GM04503 (cell line): ENCODE data around the gene AQP12B.

Experiments
- DNase-seq: peaks from one replicate; pipeline ENCODE4 v3.0.0-alpha.2; 2012; ENCODE audit warnings: low read depth

The AQP12B gene

DNA sequence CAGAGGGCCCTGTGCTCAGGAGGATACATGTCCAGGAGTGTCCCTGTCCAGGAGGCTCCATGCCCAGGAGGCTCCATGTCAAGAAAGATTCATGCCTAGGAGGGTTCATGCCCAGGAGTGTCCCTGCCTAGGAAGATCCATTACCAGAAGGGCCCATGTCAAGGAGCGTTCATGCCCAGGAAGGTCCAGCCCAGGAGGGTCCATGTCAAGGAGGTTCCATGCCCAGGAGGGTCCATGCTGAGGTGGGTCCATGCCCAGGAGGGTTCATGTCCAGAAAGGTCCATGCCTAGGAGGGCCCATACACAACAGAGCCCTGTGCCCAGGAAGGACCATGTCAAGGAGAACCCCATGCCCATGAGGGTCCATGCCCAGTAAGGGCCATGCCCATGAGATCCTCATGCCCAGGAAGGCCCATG, 50.4 kb downstream of the AQP12B start:
- DNase-seq, result no peak

DNA sequence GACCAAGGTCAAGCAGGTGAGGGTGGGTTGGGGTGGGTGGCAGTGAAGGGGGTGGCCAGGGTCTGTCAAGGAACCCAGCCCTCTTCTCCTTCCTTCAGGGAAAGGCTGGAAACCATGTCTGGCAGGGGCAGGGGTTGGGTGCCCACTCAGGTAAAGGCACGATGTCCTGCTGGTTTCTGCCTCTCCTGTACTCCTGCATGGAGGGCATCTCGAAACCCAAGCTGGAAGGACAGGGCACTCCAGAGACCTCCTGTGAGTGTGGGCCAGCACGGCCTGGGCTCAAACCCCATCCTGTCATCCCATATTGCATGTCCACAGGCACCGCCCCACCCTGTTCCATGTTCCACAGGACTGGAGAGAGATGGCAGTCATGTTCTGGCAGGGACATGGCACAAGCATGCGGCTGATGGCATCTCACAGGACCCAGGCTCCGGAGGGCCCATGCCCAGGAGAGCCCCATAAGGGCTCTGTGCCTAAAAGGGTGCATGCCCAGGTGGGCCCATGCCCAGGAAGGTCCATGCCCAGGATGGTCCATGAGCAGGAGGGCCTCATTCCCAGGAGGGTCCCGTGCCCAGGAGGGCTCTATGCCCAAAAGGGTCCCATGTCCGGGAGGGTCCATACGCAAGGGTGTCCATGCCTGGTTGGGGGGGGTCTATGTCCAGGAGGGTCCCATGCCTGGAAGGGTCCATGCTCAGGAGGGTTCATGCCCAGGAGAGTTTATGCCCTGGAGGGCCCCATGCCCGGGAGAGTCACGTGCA, 51.0 kb downstream of the AQP12B start:
- no peak for DNase-seq

DNA sequence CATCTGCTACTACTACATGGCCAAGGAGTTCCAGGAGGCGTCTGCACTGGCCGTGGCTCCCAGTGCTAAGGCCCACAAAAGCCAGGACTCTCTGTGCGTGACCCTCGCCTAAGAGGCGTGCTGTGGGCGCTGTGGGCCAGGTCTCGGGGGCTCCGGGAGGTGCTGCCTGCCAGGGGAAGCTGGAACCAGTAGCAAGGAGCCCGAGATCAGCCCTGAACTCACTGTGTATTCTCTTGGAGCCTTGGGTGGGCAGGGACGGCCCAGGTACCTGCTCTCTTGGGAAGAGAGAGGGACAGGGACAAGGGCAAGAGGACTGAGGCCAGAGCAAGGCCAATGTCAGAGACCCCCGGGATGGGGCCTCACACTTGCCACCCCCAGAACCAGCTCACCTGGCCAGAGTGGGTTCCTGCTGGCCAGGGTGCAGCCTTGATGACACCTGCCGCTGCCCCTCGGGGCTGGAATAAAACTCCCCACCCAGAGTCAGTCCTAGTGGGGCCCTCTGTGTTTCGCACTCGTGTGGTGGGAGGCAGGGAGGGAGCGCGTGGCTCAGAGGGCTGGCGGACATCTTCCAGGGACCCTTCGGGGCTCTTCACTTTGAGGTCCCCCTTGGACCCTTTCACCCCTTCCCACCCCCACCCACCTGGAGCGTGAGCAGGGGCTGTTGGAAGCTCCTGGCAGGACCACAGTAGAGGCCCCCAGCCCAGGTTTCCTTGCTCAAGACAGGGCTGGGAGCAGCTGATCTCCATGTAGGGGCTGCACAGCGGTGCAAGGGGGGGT, 51.7 kb downstream of the AQP12B start:
- no peak for DNase-seq

DNA sequence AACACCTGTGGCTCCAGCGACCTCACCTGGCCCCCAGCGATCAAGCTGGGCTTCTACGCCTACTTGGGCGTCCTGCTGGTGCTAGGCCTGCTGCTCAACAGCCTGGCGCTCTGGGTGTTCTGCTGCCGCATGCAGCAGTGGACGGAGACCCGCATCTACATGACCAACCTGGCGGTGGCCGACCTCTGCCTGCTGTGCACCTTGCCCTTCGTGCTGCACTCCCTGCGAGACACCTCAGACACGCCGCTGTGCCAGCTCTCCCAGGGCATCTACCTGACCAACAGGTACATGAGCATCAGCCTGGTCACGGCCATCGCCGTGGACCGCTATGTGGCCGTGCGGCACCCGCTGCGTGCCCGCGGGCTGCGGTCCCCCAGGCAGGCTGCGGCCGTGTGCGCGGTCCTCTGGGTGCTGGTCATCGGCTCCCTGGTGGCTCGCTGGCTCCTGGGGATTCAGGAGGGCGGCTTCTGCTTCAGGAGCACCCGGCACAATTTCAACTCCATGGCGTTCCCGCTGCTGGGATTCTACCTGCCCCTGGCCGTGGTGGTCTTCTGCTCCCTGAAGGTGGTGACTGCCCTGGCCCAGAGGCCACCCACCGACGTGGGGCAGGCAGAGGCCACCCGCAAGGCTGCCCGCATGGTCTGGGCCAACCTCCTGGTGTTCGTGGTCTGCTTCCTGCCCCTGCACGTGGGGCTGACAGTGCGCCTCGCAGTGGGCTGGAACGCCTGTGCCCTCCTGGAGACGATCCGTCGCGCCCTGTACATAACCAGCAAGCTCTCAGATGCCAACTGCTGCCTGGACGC, 52.5 kb downstream of the AQP12B start:
- DNase-seq, result no peak

DNA sequence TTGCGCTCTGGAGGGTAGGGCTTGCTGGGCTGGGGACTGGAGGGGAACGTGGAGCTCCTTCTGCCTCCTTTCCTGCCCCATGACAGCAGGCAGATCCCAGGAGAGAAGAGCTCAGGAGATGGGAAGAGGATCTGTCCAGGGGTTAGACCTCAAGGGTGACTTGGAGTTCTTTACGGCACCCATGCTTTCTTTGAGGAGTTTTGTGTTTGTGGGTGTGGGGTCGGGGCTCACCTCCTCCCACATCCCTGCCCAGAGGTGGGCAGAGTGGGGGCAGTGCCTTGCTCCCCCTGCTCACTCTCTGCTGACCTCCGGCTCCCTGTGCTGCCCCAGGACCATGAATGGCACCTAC, 53.1 kb downstream of the AQP12B start:
- no peak for DNase-seq

DNA sequence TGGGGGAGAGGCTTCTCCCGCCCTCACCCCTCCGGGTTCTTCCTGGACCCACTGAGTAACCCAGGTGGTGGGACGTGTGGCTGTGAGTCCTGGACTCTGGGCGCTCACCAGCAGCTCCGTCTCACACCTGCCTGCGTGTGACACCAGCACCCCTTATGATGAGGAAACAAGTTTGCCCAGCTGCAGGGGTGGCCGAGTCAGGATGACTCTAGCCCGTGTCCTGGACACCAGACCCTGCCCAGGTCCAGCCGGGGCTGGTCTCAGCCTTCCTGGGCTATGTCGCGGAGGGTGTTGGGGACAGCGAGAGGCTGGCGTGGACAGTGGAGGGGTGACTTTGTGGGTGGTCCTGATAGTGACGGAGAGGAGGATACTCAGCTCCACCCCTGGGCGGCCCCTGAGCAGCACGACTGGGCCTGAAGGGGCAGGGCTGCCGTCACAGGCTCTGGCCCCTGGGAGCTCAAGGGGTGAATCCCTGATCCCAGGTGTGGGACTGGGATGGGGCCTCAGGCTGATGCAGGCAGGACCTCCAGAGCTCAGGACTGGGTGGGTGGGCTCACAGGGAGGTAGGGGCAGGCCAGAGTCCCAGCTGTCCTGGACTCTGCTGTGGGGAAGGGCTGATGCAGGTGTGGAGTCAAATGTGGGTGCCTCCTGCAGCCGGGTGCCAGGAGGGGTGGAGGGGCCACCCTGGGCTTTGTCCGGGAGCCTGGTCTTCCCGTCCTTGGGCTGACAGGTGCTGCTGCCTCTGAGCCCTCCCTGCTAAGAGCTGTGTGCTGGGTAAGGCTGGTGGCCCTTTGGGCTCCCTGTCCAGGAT, 53.7 kb downstream of the AQP12B start:
- no peak for DNase-seq

DNA sequence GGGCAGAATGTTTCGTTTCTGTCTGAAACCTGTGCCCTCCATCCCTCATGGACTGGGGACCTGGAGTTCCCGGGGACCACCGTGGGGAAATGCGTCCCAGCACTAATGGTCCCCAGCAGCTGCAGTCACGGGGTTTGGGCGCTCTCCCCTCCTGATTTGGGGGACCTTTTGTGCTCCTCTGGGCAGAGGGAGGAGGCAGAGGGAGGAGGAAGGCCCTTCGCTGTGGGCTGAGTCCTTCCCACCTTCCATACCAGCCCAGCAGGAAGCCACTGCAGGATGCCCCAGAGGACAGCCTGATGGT, 54.2 kb downstream of the AQP12B start:
- DNase-seq, result no peak

DNA sequence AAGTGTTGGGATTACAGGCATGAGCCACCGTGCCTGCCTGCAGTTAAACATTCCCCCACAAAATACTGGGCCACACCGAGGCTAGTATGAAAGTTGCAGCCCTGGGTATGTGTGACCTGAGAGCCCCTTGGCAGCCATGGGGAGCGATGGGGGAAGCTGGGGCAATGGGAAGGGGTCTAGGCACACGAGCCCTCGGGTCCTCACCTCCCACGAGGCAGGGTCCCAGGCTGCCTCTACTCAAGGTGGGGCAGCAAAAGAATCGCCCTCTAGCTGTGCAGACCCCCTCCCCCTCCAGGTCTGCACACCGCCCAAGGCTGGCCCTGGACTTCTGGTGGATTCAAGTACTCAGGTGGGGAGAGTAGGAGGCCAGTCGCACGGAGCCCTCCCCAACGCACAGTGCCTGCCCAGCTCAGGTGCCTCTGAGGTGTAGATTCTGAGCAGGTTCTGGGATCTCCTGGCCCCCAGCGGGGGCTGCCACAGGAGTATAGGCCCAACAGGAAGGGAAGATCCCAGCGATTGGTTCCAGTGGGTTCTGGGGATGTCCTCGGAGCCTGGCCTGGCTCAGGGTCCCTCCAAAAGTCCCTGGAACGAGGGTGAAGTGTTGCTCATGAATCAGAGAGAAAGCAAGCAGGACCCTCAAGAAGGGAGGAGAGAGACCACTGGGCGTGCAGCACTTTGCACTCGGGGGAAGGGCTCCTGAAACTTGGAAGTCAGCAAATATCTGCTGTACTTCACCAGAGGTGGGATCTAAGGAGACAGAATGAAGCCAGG, 54.8 kb downstream of the AQP12B start:
- DNase-seq, result no peak

DNA sequence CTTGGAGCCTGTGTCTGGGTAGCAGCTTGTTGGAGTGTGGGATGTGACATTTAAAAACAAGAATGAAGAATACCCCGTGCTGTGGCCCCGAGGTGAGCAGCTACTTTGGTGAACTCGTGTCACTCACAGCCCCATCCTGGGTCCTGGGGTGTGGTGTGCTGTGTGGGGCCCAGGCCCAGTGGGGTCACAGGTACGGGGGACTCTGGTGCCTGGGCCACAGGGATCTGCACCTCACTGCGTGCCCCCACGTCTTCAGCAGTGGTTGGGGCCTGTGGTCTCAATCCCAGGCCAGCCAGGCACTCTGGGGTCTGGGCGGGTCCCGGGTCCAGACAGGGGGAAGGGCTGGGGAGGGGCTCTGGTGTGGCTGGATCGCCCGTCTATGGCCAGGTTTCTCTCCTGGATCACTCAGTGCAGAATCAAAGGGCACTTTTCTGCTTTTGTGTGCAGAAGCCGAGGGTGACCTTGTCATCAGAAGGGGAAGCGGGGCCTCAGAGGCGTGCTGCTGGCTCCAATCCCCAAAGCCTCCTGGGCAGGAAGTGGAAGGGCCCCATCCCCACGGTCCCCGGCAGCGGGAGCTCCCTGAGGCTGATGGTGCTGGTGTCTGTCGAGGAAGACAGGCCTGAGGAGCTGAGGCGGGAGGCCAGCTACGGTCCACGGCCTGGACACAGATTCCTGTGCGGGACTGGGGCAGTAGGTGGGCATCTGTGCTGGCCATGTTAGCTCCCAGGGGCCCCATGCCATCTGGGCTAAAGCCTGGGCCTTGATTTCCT, 56.0 kb downstream of the AQP12B start:
- DNase-seq, result no peak
